ENCODE data around the gene PSPC1. TPM values are rescaled to one million over a fixed set of nuclear protein-coding genes. Genes with fewer than 3 reads are reported as not detected.

Gene PSPC1
- total and polyA plus RNA-seq, 2 experiments from 2014 or later = 29.2 to 78.4 TPM

- H3K27me3 ChIP-seq = no peaks in the 10 kb centered on the region
- H3K4me1 ChIP-seq (ENCODE audit: low read depth) = no peaks in the 10 kb centered on the region
- no peak for DNase-seq (ENCODE audit: low read depth in 1 of 2, low spot score in 1 of 2)
- H3K27ac ChIP-seq = peak overlapping the region; percentile 51
- TF ChIP-seq CTCF (IDR thresholded peaks at IDR 0.05; ENCODE audit: low read depth, low read length) = no peak
- H3K4me3 ChIP-seq = no peak overlapping the region
- H3K36me3 ChIP-seq = peaks cover 52% of the 10 kb centered on the region
- H3K9me3 ChIP-seq (ENCODE audit: low read depth) = no peaks in the 10 kb centered on the region
Observed at GRCh38 chr13:19665427-19665859, 117.3 kb downstream of the PSPC1 start.

- Histone ChIP-seq H3K27ac (peak overlapping the region; percentile 51), H3K27me3 (no peaks in the 10 kb centered on the region), H3K9me3 (ENCODE audit: low read depth) (no peaks in the 10 kb centered on the region), H3K36me3 (peaks cover 45% of the 10 kb centered on the region), H3K4me3 (no peak overlapping the region), H3K4me1 (ENCODE audit: low read depth) (no peaks in the 10 kb centered on the region)
- no peak for DNase-seq (ENCODE audit: low read depth in 1 of 2, low spot score in 1 of 2)
- TF ChIP-seq CTCF (IDR thresholded peaks at IDR 0.05; ENCODE audit: low read depth, low read length) = no peak
Observed at GRCh38 chr13:19664481-19665230, 118.1 kb downstream of the PSPC1 start.

- no peak overlapping the region for H3K4me3 ChIP-seq
- no peak for DNase-seq (ENCODE audit: low read depth in 1 of 2, low spot score in 1 of 2)
- peaks cover 43% of the 10 kb centered on the region for H3K36me3 ChIP-seq
- TF ChIP-seq CTCF (IDR thresholded peaks at IDR 0.05; ENCODE audit: low read depth, low read length) = no peak
- no peaks in the 10 kb centered on the region for H3K9me3 ChIP-seq (ENCODE audit: low read depth)
- no peak overlapping the region for H3K27ac ChIP-seq
- H3K4me1 ChIP-seq (ENCODE audit: low read depth) = no peaks in the 10 kb centered on the region
- no peaks in the 10 kb centered on the region for H3K27me3 ChIP-seq
Observed at GRCh38 chr13:19663416-19663979, 119.2 kb downstream of the PSPC1 start.

GRCh38 chr13:19661561-19661960 is 121.2 kb downstream of the PSPC1 start:
- H3K36me3 ChIP-seq = peaks cover 32% of the 10 kb centered on the region

GRCh38 chr13:19661126-19661525 is 121.6 kb downstream of the PSPC1 start:
- H3K36me3 ChIP-seq = peaks cover 32% of the 10 kb centered on the region
- no peaks in the 10 kb centered on the region for H3K27me3 ChIP-seq
- H3K27ac ChIP-seq = no peak overlapping the region
- TF ChIP-seq CTCF (IDR thresholded peaks at IDR 0.05; ENCODE audit: low read depth, low read length) = no peak
- H3K4me1 ChIP-seq (ENCODE audit: low read depth) = no peaks in the 10 kb centered on the region
- H3K4me3 ChIP-seq = no peak overlapping the region
- no peaks in the 10 kb centered on the region for H3K9me3 ChIP-seq (ENCODE audit: low read depth)
- no peak for DNase-seq (ENCODE audit: low read depth in 1 of 2, low spot score in 1 of 2)

More at GRCh38 chr13:19661561-19661960, 121.2 kb downstream of the PSPC1 start:
- H3K27me3 ChIP-seq = no peaks in the 10 kb centered on the region
- H3K9me3 ChIP-seq (ENCODE audit: low read depth) = no peaks in the 10 kb centered on the region
- no peak for TF ChIP-seq CTCF (IDR thresholded peaks at IDR 0.05; ENCODE audit: low read depth, low read length)
- DNase-seq (ENCODE audit: low read depth in 1 of 2, low spot score in 1 of 2) = no peak
- H3K4me1 ChIP-seq (ENCODE audit: low read depth) = no peaks in the 10 kb centered on the region
- no peak overlapping the region for H3K27ac ChIP-seq
- no peak overlapping the region for H3K4me3 ChIP-seq
